IMR-90 (cell line): ENCODE measurements around the gene DCP1A. TPM values are rescaled to one million over a fixed set of nuclear protein-coding genes. Genes with fewer than 3 reads are reported as not detected.
"Not testable (repeated sequence)": the region's sequence is repeated elsewhere in the genome, so short reads cannot be mapped to it uniquely, and the experiment has no call there.

Experiments used
- ATAC-seq: fragments of 200-7000 bp; cut with Tn5 transposase; 2 replicates; pipeline ENCODE4 v1.9.1; 2020; ENCODE audit warnings: low read depth, mild to moderate bottlenecking, moderate library complexity
- BruUV-seq: library from RNA; stranded (reverse); fragments of 400-500 nt; replicated peaks from 2 replicates; lab custom pipeline; 2021; lab: Mats Ljungman, UMichigan
- CTCF ChIA-PET: fragments of 300-600 bp; formaldehyde crosslinking; extraction: SDS; loops from one replicate; lab custom pipeline; 2021; ENCODE audit warnings: antibody characterized with exemption; lab: Yijun Ruan, JAX
- POLR2A ChIA-PET: fragments of 300-600 bp; sonication (Branson Sonifier 250); formaldehyde crosslinking; loops from one replicate; lab custom pipeline; 2022; ENCODE audit warnings: antibody characterized with exemption; ENCODE audit not compliant: unreplicated experiment; lab: Charles Lee
- DNase-seq: peaks from one replicate; pipeline ENCODE4 v3.0.0; 2013
- H2AFZ ChIP-seq: replicated peaks from 2 replicates; pipeline ENCODE3; 2013; ENCODE audit warnings: low read length, mild to moderate bottlenecking; ENCODE audit not compliant: poor library complexity
- H2AK5ac ChIP-seq: 2 replicates; pipeline ENCODE4 v1.6.1; 2013; ENCODE audit warnings: low read depth, low read length, inconsistent platforms
- H2AK9ac ChIP-seq: replicated peaks from 2 replicates; pipeline ENCODE3; 2013; ENCODE audit warnings: mild to moderate bottlenecking, low read depth, low read length, moderate library complexity; ENCODE audit not compliant: poor library complexity
- H2BK120ac ChIP-seq: 2 replicates; pipeline ENCODE4 v1.6.1; 2013; ENCODE audit warnings: low read depth, low read length, inconsistent platforms
- H2BK15ac ChIP-seq: 3 replicates; pipeline ENCODE4 v1.6.1; 2013; ENCODE audit warnings: low read depth, low read length, inconsistent platforms
- H2BK20ac ChIP-seq: 2 replicates; pipeline ENCODE4 v1.6.1; 2013; ENCODE audit warnings: low read depth, mild to moderate bottlenecking, inconsistent platforms, low read length, moderate library complexity
- H2BK5ac ChIP-seq: 2 replicates; pipeline ENCODE4 v1.6.1; 2013; ENCODE audit warnings: mild to moderate bottlenecking, low read depth, low read length, inconsistent platforms; ENCODE audit not compliant: poor library complexity, severe bottlenecking
- H3K14ac ChIP-seq: replicated peaks from 2 replicates; pipeline ENCODE4 v1.6.1; 2013; ENCODE audit warnings: low read depth, low read length, inconsistent platforms
- H3K18ac ChIP-seq: 2 replicates; pipeline ENCODE4 v1.6.1; 2013; ENCODE audit warnings: low read depth, low read length, control low read depth
- H3K23ac ChIP-seq: 2 replicates; pipeline ENCODE4 v1.6.1; 2013; ENCODE audit warnings: low read depth, low read length, inconsistent platforms
- H3K27ac ChIP-seq: 2 replicates; pipeline ENCODE4 v1.5.1; 2013; ENCODE audit warnings: mild to moderate bottlenecking, control low read depth, low read length; ENCODE audit not compliant: insufficient read depth
- H3K27me3 ChIP-seq: 2 replicates; pipeline ENCODE4 v1.6.1; 2013; ENCODE audit warnings: low read length; ENCODE audit not compliant: control insufficient read depth, insufficient read depth
- H3K36me3 ChIP-seq: 2 replicates; pipeline ENCODE4 v1.6.1; 2013; ENCODE audit warnings: low read length, mixed read lengths; ENCODE audit not compliant: control insufficient read depth, insufficient read depth
- H3K4ac ChIP-seq: 2 replicates; pipeline ENCODE4 v1.6.1; 2013; ENCODE audit warnings: low read depth, low read length, inconsistent platforms
- H3K4me1 ChIP-seq: 2 replicates; pipeline ENCODE4 v1.6.1; 2013; ENCODE audit warnings: low read length, mixed read lengths; ENCODE audit not compliant: control insufficient read depth, insufficient read depth
- H3K4me2 ChIP-seq: 2 replicates; pipeline ENCODE4 v1.6.1; 2013; ENCODE audit warnings: low read depth, mild to moderate bottlenecking, control low read depth, low read length, moderate library complexity
- H3K4me3 ChIP-seq: 2 replicates; pipeline ENCODE4 v1.5.1; 2013; ENCODE audit warnings: low read depth, mild to moderate bottlenecking, control low read depth, low read length, moderate library complexity; ENCODE audit not compliant: insufficient read depth
- H3K56ac ChIP-seq: 2 replicates; pipeline ENCODE4 v1.6.1; 2013; ENCODE audit warnings: low read length, inconsistent platforms; ENCODE audit not compliant: insufficient read depth; ENCODE audit errors: extremely low read depth
- H3K79me1 ChIP-seq, 2 experiments: 2 replicates each; pipeline ENCODE4 v1.6.1; 2013; ENCODE audit warnings: low read length in 2 of 2, inconsistent platforms in 1 of 2, low read depth in 1 of 2
- H3K9ac ChIP-seq: 2 replicates; pipeline ENCODE4 v1.6.1; 2013; ENCODE audit warnings: low read depth, low read length, control low read depth
- H3K9me1 ChIP-seq: 2 replicates; pipeline ENCODE4 v1.6.1; 2013; ENCODE audit warnings: low read length, inconsistent platforms; ENCODE audit not compliant: insufficient read depth
- H3K9me3 ChIP-seq: 2 replicates; pipeline ENCODE4 v1.6.1; 2013; ENCODE audit warnings: low read length; ENCODE audit not compliant: control insufficient read depth, insufficient read depth
- H4K20me1 ChIP-seq: 2 replicates; pipeline ENCODE4 v1.6.1; 2013; ENCODE audit warnings: low read length, inconsistent platforms; ENCODE audit not compliant: insufficient read depth
- H4K5ac ChIP-seq: 2 replicates; pipeline ENCODE4 v1.6.1; 2013; ENCODE audit warnings: mild to moderate bottlenecking, low read depth, low read length, control low read depth
- H4K8ac ChIP-seq, 2 experiments: 2 replicates each; pipeline ENCODE4 v1.6.1; 2013; ENCODE audit warnings: low read depth in 2 of 2, low read length in 2 of 2, control low read depth in 1 of 2, inconsistent platforms in 1 of 2
- H4K91ac ChIP-seq: 2 replicates; pipeline ENCODE4 v1.6.1; 2013; ENCODE audit warnings: low read depth, low read length, inconsistent platforms; ENCODE audit not compliant: insufficient read depth
- CEBPB ChIP-seq: IDR thresholded peaks from 2 replicates; pipeline ENCODE4 v1.6.1; 2012; ENCODE audit warnings: low read depth, low read length, improper control_type of control experiment
- MAZ ChIP-seq: IDR thresholded peaks from 2 replicates; pipeline ENCODE4 v1.6.1; 2012; ENCODE audit warnings: low read depth, mild to moderate bottlenecking, low read length, improper control_type of control experiment, moderate library complexity, borderline replicate concordance
- POLR2A ChIP-seq: IDR thresholded peaks from 2 replicates; pipeline ENCODE4 v1.6.1; 2012; ENCODE audit warnings: mild to moderate bottlenecking, low read depth, low read length
- RAD21 ChIP-seq: IDR thresholded peaks from 2 replicates; pipeline ENCODE4 v1.6.1; 2012; ENCODE audit warnings: low read length, improper control_type of control experiment
- RFX5 ChIP-seq: IDR thresholded peaks from 2 replicates; pipeline ENCODE4 v1.8.0; 2012; ENCODE audit warnings: low read depth, mild to moderate bottlenecking, low read length, moderate library complexity
- WGBS, 2 experiments: methylation state at CpG; one replicate each; pipeline versions ENCODE4 v1.1.5 to v1.1.7; 2013; ENCODE audit warnings: missing lambda C conversion rate in 2 of 2; ENCODE audit not compliant: insufficient read length in 1 of 2; ENCODE audit errors: extremely low coverage in 2 of 2; 5-methylcytosine and 5-hydroxymethylcytosine counted together
- dilution Hi-C: fragments of 300-500 bp; cut with HindIII; formaldehyde crosslinking; loops from one replicate; pipeline ENCODE4 v1.14.3; 2018; ENCODE audit warnings: low sequenced_read_pairs; ENCODE audit not compliant: unreplicated experiment
- in situ Hi-C: fragments of 300-500 bp; cut with MboI; formaldehyde crosslinking; loops from 3 replicates; pipeline ENCODE4 v1.14.3; 2019; ENCODE audit warnings: low sequenced_read_pairs, inconsistent platforms, mixed read lengths
- intact Hi-C: fragments of 100-400 bp; cut with micrococcal nuclease; formaldehyde crosslinking; loops from 2 replicates; pipeline ENCODE4 v1.10.0; 2022
- polyA plus RNA-seq, 3 experiments: library from polyadenylated mRNA; depleted of rRNA; stranded (reverse); fragments of >200 nt; gene quantifications; 2 replicates each; pipeline ENCODE4 v1.2.3, GENCODE V29; 2012; ENCODE audit warnings: low replicate concordance in 1 of 3
- total RNA-seq: library from RNA; depleted of rRNA; stranded (reverse); fragments of >200 nt; gene quantifications from 2 replicates; pipeline ENCODE4 v1.2.3, GENCODE V29; 2012

DCP1A gene
- total and polyA plus RNA-seq, 2 of the 4 experiments (the other 2 are of a cell fraction), result 13.2 to 30.1 TPM

GRCh38 chr3:53269888-53270880 lies 77.2 kb downstream of the DCP1A start (continued):
- TF ChIP-seq RAD21 (0 out of 2 replicates have a peak, but pooled peaks have one; percentile 13), CEBPB (peak; percentile 41; the same call in 1 of the 2 replicates), RFX5 (no peak), POLR2A (peak; percentile 55; the same call in 1 of the 2 replicates), MAZ (peak; percentile 24; the same call in 1 of the 2 replicates)

GRCh38 chr3:53269193-53269592 lies 78.2 kb downstream of the DCP1A start:
- POLR2A ChIA-PET, result not testable (repeated sequence)

More at GRCh38 chr3:53269193-53269592, 78.2 kb downstream of the DCP1A start:
- H3K36me3 ChIP-seq, dilution Hi-C loops, BruUV-seq, CTCF ChIA-PET, H3K4me2 ChIP-seq, in situ Hi-C loops, DNase-seq, H3K79me1 ChIP-seq, H2AFZ ChIP-seq, ATAC-seq, H3K9me3 ChIP-seq, H3K9me1 ChIP-seq, H3K27me3 ChIP-seq, intact Hi-C loops, H3K4me3 ChIP-seq, H4K20me1 ChIP-seq: not testable (repeated sequence)
- H4K8ac ChIP-seq, result peak overlapping the region; percentile 88 to 99; a peak in 3 of 4 replicates
- H2BK120ac ChIP-seq, result peak overlapping the region; percentile 98
- peak overlapping the region; percentile 100 for H2BK20ac ChIP-seq
- peak overlapping the region; percentile 97 for H3K4ac ChIP-seq
- H3K14ac ChIP-seq, result peak overlapping the region; percentile 96
- H2BK5ac ChIP-seq, result peak overlapping the region; percentile 99
- peaks cover 11% of the 10 kb centered on the region for H3K4me1 ChIP-seq
- peak overlapping the region; percentile 31 for H3K18ac ChIP-seq
- peak overlapping the region; percentile 98 for H3K27ac ChIP-seq
- peak overlapping the region; percentile 99 for H4K91ac ChIP-seq
- peak overlapping the region; percentile 99 for H3K56ac ChIP-seq
- peak overlapping the region; percentile 90 for H4K5ac ChIP-seq
- peak overlapping the region; percentile 98 for H2AK9ac ChIP-seq
- H2BK15ac ChIP-seq, result peak overlapping the region; percentile 81; the same call in 1 of the 3 replicates
- H2AK5ac ChIP-seq, result peak overlapping the region; percentile 93
- WGBS, 2 experiments, result 93% methylated on average over 7 of the region's 11 CpGs; no CpG with 5 or more reads in 1 of the 2 experiments
- H3K23ac ChIP-seq, result peak overlapping the region; percentile 97
- H3K9ac ChIP-seq, result peak overlapping the region; percentile 18; the same call in 1 of the 2 replicates
